Activated CD4-positive, alpha-beta memory T cell treated with anti-CD3 and anti-CD28 coated beads for 36 hours (primary cell): Measurements from ENCODE around the gene NCKAP5L. TPM values are rescaled to one million over a fixed set of nuclear protein-coding genes. Genes with fewer than 3 reads are reported as not detected.

ENCODE experiments used
- CTCF ChIA-PET: fragments of 350-600 bp; sonication (Branson Sonifier 250); formaldehyde crosslinking; loops from one replicate; lab custom pipeline; 2021; ENCODE audit warnings: antibody characterized with exemption, inconsistent platforms; lab: Charles Lee
- POLR2A ChIA-PET: fragments of 350-600 bp; sonication (Branson Sonifier 250); formaldehyde crosslinking; loops from one replicate; lab custom pipeline; 2021; ENCODE audit warnings: antibody characterized with exemption; lab: Charles Lee
- DNase-seq: peaks from one replicate; pipeline ENCODE4 v3.0.0-alpha.2; 2020
- H3K27ac Mint-ChIP-seq: one replicate; pipeline ENCODE4 v1.8.0; 2021; ENCODE audit warnings: mixed read lengths
- H3K27me3 Mint-ChIP-seq: one replicate; pipeline ENCODE4 v1.8.0; 2021; ENCODE audit warnings: mixed read lengths
- H3K36me3 Mint-ChIP-seq: one replicate; pipeline ENCODE4 v1.8.0; 2021; ENCODE audit warnings: mixed read lengths
- H3K4me1 Mint-ChIP-seq: one replicate; pipeline ENCODE4 v1.8.0; 2021; ENCODE audit warnings: low read depth, mixed read lengths
- H3K4me3 Mint-ChIP-seq: one replicate; pipeline ENCODE4 v1.8.0; 2021; ENCODE audit warnings: mild to moderate bottlenecking, mixed read lengths
- H3K9me3 Mint-ChIP-seq: one replicate; pipeline ENCODE4 v1.8.0; 2021; ENCODE audit warnings: mixed read lengths
- intact Hi-C: fragments of 100-400 bp; cut with micrococcal nuclease; formaldehyde crosslinking; loops from one replicate; pipeline ENCODE4 v1.15.1; 2023
- total RNA-seq, 2 experiments: library from RNA; stranded (reverse); gene quantifications; one replicate each; pipeline ENCODE4 v1.2.3, GENCODE V29; 2021

NCKAP5L gene
- total RNA-seq, 2 experiments from 2014 or later: 2.9 to 3.0 TPM

DNA sequence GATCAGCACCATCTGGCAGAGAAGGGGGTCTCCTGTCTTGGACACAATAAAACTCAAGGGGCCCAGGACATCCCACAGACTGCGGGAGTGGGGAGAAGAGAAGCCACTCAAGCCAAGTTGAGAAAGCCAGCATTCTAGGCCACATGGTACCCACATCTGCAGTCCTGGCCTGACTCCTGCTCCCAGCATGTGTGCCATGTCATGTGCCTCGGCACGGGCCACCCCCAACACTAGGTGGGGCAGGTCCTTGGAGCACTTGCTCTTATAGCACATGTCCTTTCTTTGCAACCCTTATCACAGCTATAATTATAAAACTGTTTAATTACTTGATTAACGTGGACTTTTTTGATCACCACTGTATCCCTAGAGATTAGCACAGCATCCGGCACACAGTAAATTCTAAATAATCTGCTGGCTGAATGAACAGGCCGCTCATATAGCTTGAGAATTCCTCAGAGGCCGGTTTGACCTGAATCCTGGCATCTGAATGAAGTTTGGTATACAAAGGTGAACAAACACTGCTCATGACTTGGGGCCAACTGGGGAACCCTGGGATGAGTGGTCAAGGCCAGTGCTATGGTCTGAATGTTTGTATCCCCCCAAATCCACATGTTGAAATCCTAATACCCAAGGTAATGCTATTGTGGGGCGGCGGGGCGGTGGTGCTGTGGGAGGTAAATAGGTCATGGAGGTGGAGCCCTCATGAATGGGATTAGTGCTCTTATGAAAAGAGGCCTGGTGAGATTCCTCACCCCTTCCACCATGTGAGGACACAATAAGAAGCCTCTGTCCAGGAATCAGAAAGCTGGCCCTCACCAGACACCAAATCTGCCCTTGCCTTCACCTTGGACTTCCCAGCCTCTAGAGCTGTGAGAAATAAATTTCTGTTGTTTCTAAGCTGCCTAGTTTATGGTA, 6.6 kb downstream of the NCKAP5L start:
- Mint-ChIP-seq H3K27ac (no peak overlapping the region), H3K4me1 (peaks cover 18% of the 10 kb centered on the region), H3K4me3 (no peak overlapping the region), H3K9me3 (no peaks in the 10 kb centered on the region), H3K27me3 (no peaks in the 10 kb centered on the region), H3K36me3 (peaks cover 2% of the 10 kb centered on the region)
- ChIA-PET POLR2A (no interaction called here), CTCF (interaction anchor here (1.2 to 1.6 kb wide), 3 partner anchors 18 to 45 kb away, joined by 3 to 5 read pairs (median 4); no protein-coding TSS in a partner anchor)
- no peak for DNase-seq
- intact Hi-C loops: no loop called here

DNA sequence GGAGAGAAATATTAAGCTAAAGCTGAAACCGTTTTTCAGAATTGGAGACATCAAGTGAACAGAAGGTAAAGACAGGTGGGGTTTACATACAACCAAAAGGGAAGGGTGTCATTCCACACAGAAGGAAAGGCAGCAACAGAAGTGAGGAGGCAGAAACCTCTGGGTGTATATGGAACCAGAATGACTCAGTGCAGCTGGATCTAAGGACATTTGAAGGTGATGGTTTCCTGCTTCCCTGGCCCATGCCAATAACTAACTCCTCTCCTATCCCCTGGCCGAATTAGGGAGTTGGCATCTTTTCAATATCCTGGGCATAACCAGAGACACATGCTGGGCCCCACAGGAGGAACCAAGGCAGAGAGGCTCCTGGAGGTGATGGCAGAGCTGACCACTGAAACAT, 8.4 kb downstream of the NCKAP5L start:
- no peaks in the 10 kb centered on the region for H3K9me3 Mint-ChIP-seq
- ChIA-PET CTCF (interaction anchor here (0.7 to 1.4 kb wide), 3 partner anchors 20 to 1370 kb away, joined by 3 to 4 read pairs (median 3); no protein-coding TSS in a partner anchor), POLR2A (no interaction called here)
- H3K36me3 Mint-ChIP-seq: peaks cover 2% of the 10 kb centered on the region
- no peak overlapping the region for H3K27ac Mint-ChIP-seq
- H3K4me3 Mint-ChIP-seq: no peak overlapping the region
- H3K27me3 Mint-ChIP-seq: no peaks in the 10 kb centered on the region
- intact Hi-C loops: no loop called here
- H3K4me1 Mint-ChIP-seq: peaks cover 18% of the 10 kb centered on the region
- DNase-seq: no peak

DNA sequence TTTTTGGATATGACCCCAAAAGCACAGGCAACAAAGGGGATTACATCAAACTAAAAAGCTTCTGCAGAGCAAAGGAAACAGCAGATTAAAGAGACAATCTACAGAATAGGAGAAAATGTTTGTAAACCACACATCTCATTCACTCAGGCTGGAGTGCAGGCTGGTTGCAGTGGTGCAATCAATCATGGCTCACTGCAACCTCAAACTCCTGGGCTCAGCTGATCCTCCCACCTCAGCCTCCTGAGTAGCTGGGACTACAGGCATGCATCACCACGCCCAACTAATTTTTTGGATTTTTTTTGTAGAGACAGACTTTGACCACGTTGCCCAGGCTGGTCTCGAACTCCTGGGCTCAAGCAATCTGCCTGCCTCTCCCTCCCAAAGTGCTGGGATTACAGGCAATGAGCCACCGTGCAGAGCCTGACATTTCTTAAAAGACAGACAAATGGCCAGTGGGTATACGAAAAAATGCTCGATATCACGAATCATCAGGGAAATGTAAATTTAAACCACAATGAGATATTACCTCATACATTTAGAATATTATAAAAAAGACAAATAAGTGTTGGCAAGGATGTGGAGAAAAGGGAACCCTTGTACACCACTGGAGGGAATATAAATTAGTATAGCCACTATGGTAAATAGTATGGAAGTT, 9.8 kb downstream of the NCKAP5L start:
- Mint-ChIP-seq H3K36me3 (peaks cover 2% of the 10 kb centered on the region), H3K9me3 (no peaks in the 10 kb centered on the region), H3K4me1 (peaks cover 18% of the 10 kb centered on the region), H3K27me3 (no peaks in the 10 kb centered on the region), H3K27ac (no peak overlapping the region), H3K4me3 (no peak overlapping the region)
- DNase-seq: no peak
- ChIA-PET CTCF (no interaction called here), POLR2A (no interaction called here)
- intact Hi-C loops: no loop called here

DNA sequence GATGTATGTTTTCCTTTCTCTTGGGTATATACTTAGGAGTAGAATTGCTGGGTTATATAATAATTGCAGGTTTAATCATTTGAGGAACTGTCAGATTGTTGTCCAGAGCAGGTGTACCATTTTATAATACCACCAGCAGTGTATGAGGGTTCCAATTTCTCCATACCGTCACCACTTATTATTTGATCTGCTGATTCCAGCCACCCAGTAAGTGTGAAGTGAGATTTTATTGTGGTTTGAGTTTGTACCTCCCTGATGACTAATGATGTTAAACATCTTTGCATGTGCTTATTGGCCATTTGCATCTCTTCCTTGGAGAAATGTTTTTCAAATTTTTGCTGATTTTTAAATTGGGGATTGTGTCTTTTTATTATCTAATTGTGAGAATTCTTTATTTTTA, 15.1 kb downstream of the NCKAP5L start:
- Mint-ChIP-seq H3K9me3 (no peaks in the 10 kb centered on the region), H3K27me3 (no peaks in the 10 kb centered on the region), H3K36me3 (no peaks in the 10 kb centered on the region), H3K4me1 (no peaks in the 10 kb centered on the region), H3K27ac (no peak overlapping the region), H3K4me3 (no peak overlapping the region)
- intact Hi-C loops: no loop called here
- POLR2A ChIA-PET: no interaction called here
- CTCF ChIA-PET: interaction anchor here (0.7 kb wide), 1 partner anchor 288 kb away, joined by 4 read pairs; no protein-coding TSS in a partner anchor
- DNase-seq: no peak

DNA sequence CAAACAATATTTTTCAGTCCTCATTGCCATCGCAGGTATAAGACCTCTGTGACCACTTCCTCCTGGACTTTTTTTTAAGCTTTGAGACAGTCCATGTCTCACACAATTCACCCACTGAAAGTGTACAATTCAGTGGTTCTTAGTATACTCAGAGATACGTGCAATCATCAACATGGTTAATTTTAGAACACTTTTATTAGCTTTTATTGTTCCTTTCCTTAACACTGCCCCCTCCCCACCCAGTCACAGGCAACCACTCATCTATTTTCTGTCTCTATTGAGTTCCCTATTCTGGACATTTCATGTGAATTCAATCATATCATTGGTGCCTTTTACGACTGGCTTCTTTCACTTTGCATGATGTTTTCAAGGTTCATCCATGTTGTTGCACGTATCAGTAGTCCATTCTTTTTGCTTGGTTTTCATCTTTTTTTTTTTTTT, 16.2 kb downstream of the NCKAP5L start:
- no peak overlapping the region for H3K4me3 Mint-ChIP-seq
- H3K27me3 Mint-ChIP-seq: no peaks in the 10 kb centered on the region
- no peak for DNase-seq
- intact Hi-C loops: no loop called here
- ChIA-PET POLR2A (no interaction called here), CTCF (no interaction called here)
- H3K9me3 Mint-ChIP-seq: no peaks in the 10 kb centered on the region
- H3K36me3 Mint-ChIP-seq: no peaks in the 10 kb centered on the region
- H3K27ac Mint-ChIP-seq: no peak overlapping the region
- H3K4me1 Mint-ChIP-seq: no peaks in the 10 kb centered on the region

DNA sequence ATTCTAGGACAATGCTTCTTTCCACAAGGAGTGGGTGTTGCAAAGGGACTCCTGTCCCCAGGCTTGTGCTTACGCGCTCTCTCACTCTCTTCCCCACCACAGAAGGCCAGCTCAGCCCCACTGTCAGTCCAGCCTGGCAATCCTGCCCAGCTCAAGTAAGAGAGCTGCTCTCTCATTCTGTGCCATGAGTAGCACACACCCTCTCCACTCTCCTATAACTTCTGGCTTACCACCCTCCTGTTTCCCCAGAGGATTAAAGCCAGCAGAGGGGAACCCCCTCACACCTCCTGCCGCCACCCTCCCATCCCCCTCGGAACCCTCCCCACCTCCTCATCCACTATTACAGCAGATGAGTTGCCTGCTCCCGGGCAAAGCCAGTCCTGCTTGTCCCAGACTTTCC, 17.1 kb downstream of the NCKAP5L start:
- no peaks in the 10 kb centered on the region for H3K27me3 Mint-ChIP-seq
- ChIA-PET POLR2A (no interaction called here), CTCF (interaction anchor here (1.0 to 1.2 kb wide), 3 partner anchors 33 to 156 kb away, joined by 3 to 7 read pairs (median 3); no protein-coding TSS in a partner anchor)
- H3K36me3 Mint-ChIP-seq: no peaks in the 10 kb centered on the region
- no peak for DNase-seq
- H3K4me3 Mint-ChIP-seq: no peak overlapping the region
- no peak overlapping the region for H3K27ac Mint-ChIP-seq
- H3K4me1 Mint-ChIP-seq: no peaks in the 10 kb centered on the region
- intact Hi-C loops: no loop called here
- no peaks in the 10 kb centered on the region for H3K9me3 Mint-ChIP-seq

DNA sequence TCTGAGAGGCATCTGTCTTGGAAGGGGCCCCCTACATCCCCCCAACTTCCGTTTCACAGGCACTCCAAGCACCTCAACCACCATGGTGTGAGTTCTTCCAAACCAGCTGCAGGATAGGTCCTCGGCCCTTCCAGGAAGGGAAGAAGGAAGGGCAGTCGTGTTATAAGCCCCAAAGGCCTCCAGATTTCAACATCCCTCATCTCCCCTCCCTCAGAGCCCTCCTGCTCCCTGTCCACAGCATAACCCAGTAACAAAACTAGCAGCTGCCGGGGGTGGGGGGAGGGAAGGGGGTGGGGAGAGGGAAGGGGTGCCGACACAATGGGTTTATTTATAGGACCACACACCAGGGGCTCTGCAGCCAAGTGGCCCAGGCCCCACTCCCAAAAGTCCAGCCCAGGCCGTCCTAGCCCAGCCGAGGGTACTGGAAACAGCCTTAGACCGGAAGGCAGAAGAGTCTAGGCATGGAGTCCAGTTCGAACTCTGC, 18.3 kb downstream of the NCKAP5L start:
- H3K4me1 Mint-ChIP-seq: no peaks in the 10 kb centered on the region
- H3K36me3 Mint-ChIP-seq: no peaks in the 10 kb centered on the region
- DNase-seq: no peak
- no peak overlapping the region for H3K27ac Mint-ChIP-seq
- ChIA-PET POLR2A (no interaction called here), CTCF (interaction anchor here (1.1 kb wide), 1 partner anchor 32 kb away, joined by 7 read pairs; no protein-coding TSS in a partner anchor)
- intact Hi-C loops: no loop called here
- no peak overlapping the region for H3K4me3 Mint-ChIP-seq
- H3K27me3 Mint-ChIP-seq: no peaks in the 10 kb centered on the region
- H3K9me3 Mint-ChIP-seq: no peaks in the 10 kb centered on the region

DNA sequence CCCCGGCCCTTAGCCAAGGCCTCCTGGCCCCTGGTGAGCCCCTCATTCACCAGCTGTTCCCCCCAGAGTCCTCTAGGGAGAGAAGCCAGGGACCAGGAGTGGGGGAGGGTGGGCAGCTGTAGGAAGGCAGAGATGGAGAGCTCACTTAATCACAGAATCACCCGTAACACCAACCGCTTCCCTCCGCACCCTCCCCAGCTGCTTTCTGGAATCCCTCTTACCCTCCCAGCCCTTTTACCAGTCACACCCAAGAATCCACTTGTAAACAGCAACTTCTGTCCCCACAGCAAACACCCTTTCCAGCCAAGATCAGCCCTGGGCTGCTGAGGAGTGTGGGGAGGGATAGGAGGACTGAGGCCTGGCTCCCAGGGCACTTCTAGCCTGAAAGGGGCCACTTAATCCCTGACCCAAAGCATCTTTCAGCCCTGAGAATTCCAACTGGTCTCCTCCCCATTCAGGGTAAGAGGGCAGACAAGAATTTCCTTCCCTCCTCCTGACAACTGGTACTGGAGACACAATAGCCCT, 18.8 kb downstream of the NCKAP5L start:
- Mint-ChIP-seq H3K9me3 (no peaks in the 10 kb centered on the region), H3K27me3 (no peaks in the 10 kb centered on the region), H3K27ac (no peak overlapping the region), H3K36me3 (no peaks in the 10 kb centered on the region), H3K4me3 (no peak overlapping the region), H3K4me1 (no peaks in the 10 kb centered on the region)
- intact Hi-C loops: no loop called here
- ChIA-PET CTCF (no interaction called here), POLR2A (no interaction called here)
- no peak for DNase-seq

DNA sequence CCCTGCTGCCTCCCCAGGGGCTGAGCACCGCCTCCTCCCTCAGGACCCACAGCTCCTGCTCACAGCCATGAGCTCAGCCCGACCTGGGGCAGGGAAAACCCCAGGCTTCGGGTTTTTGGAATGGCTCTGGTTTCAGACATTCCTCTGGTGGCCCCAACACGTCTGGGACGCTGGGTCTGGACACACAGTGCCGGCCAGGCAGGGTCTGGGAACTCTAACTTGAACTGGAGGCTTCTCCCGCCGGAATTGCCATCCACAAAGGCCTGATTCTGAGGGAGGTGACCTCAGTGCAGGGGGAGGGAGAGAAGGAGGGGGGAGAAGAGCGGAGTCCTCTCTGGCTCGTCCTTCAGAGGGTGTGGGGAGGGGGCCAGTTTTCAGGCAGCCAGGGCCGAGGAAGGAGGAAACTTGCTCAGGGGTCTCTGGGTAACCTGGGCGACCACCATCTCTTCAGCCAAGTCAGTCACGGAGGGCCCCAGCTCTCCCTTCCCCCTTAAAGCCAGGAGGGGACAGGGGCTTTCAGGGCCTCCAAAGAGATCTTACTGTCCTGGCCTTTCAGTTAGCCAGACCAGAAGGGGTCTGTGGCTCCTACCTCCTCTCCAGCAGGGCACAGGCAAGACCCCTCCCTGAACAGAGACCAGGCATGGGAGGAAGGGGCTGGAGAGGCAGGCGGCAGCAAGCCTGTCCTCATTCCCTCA, 19.4 kb downstream of the NCKAP5L start:
- H3K4me1 Mint-ChIP-seq: no peaks in the 10 kb centered on the region
- H3K36me3 Mint-ChIP-seq: no peaks in the 10 kb centered on the region
- ChIA-PET POLR2A (no interaction called here), CTCF (no interaction called here)
- DNase-seq: no peak
- H3K27me3 Mint-ChIP-seq: no peaks in the 10 kb centered on the region
- no peaks in the 10 kb centered on the region for H3K9me3 Mint-ChIP-seq
- no peak overlapping the region for H3K27ac Mint-ChIP-seq
- intact Hi-C loops: no loop called here
- no peak overlapping the region for H3K4me3 Mint-ChIP-seq

DNA sequence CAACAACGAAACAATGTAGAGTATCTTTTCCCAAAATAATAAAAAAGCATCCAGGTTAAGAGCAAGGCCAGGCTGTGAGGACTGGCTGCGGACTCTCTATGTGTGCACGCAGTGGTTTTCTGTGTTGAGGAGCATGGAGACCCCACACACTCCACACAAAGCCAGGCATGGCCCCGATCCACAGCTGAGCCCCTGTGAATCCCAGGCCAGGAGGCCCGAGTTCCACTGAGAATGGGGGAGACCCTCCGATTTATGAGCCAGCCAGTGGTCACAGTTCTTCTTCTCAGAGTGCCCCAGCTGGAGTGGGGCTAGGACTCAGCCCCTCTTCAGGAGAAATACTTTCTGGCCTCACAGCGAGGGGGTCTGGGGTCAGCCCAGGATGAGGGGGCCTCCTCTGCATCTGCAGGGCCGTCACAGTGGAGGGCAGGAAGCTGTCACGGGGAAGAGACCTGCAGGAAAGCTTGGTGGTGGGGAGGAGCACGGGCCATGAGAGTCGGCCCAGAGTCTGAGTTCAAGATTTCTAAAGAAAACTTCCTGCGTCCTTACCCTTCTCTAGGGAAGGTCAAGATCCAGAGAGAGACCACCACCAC, 20.1 kb downstream of the NCKAP5L start:
- intact Hi-C loops: no loop called here
- no peaks in the 10 kb centered on the region for H3K9me3 Mint-ChIP-seq
- no peaks in the 10 kb centered on the region for H3K36me3 Mint-ChIP-seq
- H3K4me1 Mint-ChIP-seq: no peaks in the 10 kb centered on the region
- no peak overlapping the region for H3K4me3 Mint-ChIP-seq
- H3K27me3 Mint-ChIP-seq: no peaks in the 10 kb centered on the region
- DNase-seq: no peak
- CTCF ChIA-PET: no interaction called here
- POLR2A ChIA-PET: no interaction called here
- no peak overlapping the region for H3K27ac Mint-ChIP-seq

DNA sequence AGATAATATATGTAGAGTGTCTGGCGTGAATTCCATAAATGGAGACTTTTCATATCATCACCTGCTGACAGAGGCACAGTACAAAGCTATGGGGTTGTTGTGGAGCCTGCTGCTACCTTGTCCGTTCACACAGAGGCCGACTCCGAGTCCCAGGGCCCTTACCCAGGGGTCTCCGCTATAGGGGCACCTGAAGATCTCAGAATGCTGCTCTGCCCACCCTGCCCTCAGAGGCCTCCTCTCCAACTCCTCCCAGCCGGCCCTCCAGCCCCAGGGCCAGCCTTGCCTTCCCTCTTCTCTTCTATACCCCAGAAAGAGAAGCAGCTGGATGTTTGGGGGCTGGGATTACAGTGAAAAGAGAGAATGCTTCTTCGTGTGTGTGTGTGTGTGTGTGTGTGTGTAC, 21.3 kb downstream of the NCKAP5L start:
- no peak for DNase-seq
- CTCF ChIA-PET: no interaction called here
- Mint-ChIP-seq H3K27ac (no peak overlapping the region), H3K4me3 (no peak overlapping the region), H3K4me1 (no peaks in the 10 kb centered on the region), H3K36me3 (no peaks in the 10 kb centered on the region), H3K9me3 (no peaks in the 10 kb centered on the region), H3K27me3 (no peaks in the 10 kb centered on the region)
- intact Hi-C loops: no loop called here
- POLR2A ChIA-PET: no interaction called here
